Body of pancreas (tissue), 4 donors: ENCODE measurements around the gene ACSS3.

Experiments used
- CTCF ChIP-seq, 7 experiments: fragments of 450-650 bp in 4 of 7; fragments of 200-600 bp in 3 of 7; sonication (generic) in 3 of 7; IDR thresholded peaks; one replicate each; pipeline ENCODE4 v1.5.1; 2016 to 2019; ENCODE audit warnings: antibody characterized with exemption in 7 of 7
- POLR2A ChIP-seq, 3 donors: fragments of 450-650 bp; IDR thresholded peaks; one replicate each; pipeline ENCODE4 v1.6.1; 2016; ENCODE audit warnings: antibody characterized with exemption in 3 of 3, mild to moderate bottlenecking in 2 of 3

- no peak for TF ChIP-seq CTCF (IDR thresholded peaks at IDR 0.05)
- no peak for TF ChIP-seq POLR2A (IDR thresholded peaks at IDR 0.05)
These were observed 63.3 kb downstream of the ACSS3 start for GRCh38 chr12:81141217-81141616.
